Right lobe of liver (tissue), 6 donors: Measurements from ENCODE around the gene ABCC9. TPM values are rescaled to one million over a fixed set of nuclear protein-coding genes. Genes with fewer than 3 reads are reported as not detected.
A peak's percentile ranks its signal among the peaks of the same experiment; 100 is the strongest.
"Not testable (repeated sequence)": the region's sequence is repeated elsewhere in the genome, so short reads cannot be mapped to it uniquely, and the experiment has no call there.

Experiments
- ATAC-seq, 4 donors: fragments of 200-7000 bp; cut with Tn5 transposase; one replicate each; pipeline ENCODE4 v1.9.1; 2020; ENCODE audit warnings: mild to moderate bottlenecking in 4 of 4, moderate library complexity in 4 of 4
- DNase-seq, 3 donors: peaks; one replicate each; pipeline ENCODE4 v3.0.0-alpha.2; 2020
- H3K27ac ChIP-seq, 3 donors: fragments of 200-600 bp; one replicate each; pipeline ENCODE4 v1.8.0; 2022
- H3K27me3 ChIP-seq, 2 donors: fragments of 200-600 bp; one replicate each; pipeline ENCODE4 v1.8.0; 2022
- H3K36me3 ChIP-seq, 4 donors: fragments of 200-600 bp; sonication (generic) in 1 of 4; one replicate each; pipeline versions ENCODE4 v1.5.1 to v1.8.0; 2017 to 2022; ENCODE audit warnings: control low read depth in 1 of 4
- H3K4me1 ChIP-seq, 4 donors: fragments of 200-600 bp; sonication (generic) in 1 of 4; one replicate each; pipeline versions ENCODE4 v1.5.1 to v1.8.0; 2017 to 2022; ENCODE audit warnings: control low read depth in 1 of 4
- H3K4me3 ChIP-seq, 3 donors: fragments of 200-600 bp; one replicate each; pipeline ENCODE4 v1.8.0; 2022
- H3K9me3 ChIP-seq, 4 donors: fragments of 200-600 bp; sonication (generic) in 1 of 4; one replicate each; pipeline versions ENCODE4 v1.5.1 to v1.8.0; 2017 to 2022; ENCODE audit warnings: control low read depth in 1 of 4
- POLR2A ChIP-seq: fragments of 450-650 bp; IDR thresholded peaks from one replicate; pipeline ENCODE4 v1.6.1; 2017; ENCODE audit warnings: antibody characterized with exemption, mild to moderate bottlenecking
- WGBS: methylation state at CpG from one replicate; pipeline ENCODE4 v1.1.6; 2018; ENCODE audit warnings: low coverage, low lambda C conversion rate; ENCODE audit not compliant: insufficient coverage; ENCODE audit errors: missing lambda C conversion rate; 5-methylcytosine and 5-hydroxymethylcytosine counted together
- intact Hi-C, 2 donors: fragments of 100-400 bp; cut with DNase I; formaldehyde crosslinking; loops; one replicate each; pipeline versions ENCODE4 v1.11.2 to v1.14.1; 2022
- total RNA-seq, 6 experiments: library from RNA; depleted of rRNA in 2 of 6; stranded (reverse); fragments of >200 nt in 2 of 6; fragmentation: NEBNext Ultra II Directional in 3 of 6; extraction: Animal tissue kit (Norgen Biotek cat#: 25700) in 3 of 6; gene quantifications; one replicate each; pipeline versions ENCODE4 v1.1.0 to v1.2.4, GENCODE V29; 2016 to 2023
- TF ChIP-seq, protein P1 (sequence below), 4 donors: fragments of 200-600 bp in 3 of 4; fragments of 450-650 bp in 1 of 4; IDR thresholded peaks; one replicate each; pipeline versions ENCODE4 v1.5.1 to v1.8.0; 2016 to 2022; ENCODE audit warnings: antibody characterized with exemption in 4 of 4, mild to moderate bottlenecking in 2 of 4
- donor health status: DM: no; HTN: yes; CAD: no.
- donor health status: DM: no; HTN: no; CAD: no.
- donor health status: DM: no; HTN: no; CAD: no.
- donor health status: DM: no; HTN: yes; CAD: no.
- donor health status: DM: no; HTN: yes; CAD: no.

Gene ABCC9
- total RNA-seq, 6 experiments from 2014 or later = 26.5 to 71.2 (median 37.1) TPM

DNA sequence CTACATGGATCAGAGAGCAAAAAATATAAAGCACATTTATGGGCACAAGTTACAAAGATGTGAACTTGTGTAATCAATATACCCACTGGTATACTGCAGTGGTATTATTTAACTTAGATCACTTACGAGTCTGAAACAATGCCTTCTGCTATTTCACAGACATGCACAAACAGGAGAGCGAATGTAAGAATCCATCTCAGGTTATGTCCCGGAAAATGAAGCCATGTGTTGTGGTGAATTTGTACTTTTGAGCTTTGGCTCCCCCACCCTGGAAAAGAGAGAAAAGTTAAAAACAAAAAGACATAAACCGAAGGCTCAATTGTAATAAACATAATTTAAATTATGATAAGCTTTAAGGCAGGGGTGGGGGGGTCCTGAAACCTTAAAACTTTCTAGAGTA lies 7.6 kb downstream of the ABCC9 start:
- ATAC-seq = no peak

DNA sequence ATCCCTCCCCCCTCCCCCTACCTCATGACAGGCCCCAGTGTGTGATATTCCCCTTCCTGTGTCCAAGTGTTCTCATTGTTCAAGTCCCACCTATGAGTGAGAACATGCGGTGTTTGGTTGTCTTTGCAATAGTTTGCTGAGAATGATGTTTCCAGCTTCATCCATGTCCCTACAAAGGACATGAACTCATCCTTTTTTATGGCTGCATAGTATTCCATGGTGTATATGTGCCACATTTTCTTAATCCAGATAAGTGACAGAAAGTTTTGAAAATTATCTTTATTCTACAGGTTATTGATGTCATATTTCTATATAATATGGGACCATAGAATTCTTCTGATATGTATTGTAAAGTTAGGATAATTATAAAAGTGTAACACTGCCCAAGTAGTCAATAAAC lies 11.3 kb downstream of the ABCC9 start:
- H3K9me3 ChIP-seq, DNase-seq, H3K36me3 ChIP-seq, intact Hi-C loops, H3K27me3 ChIP-seq, H3K27ac ChIP-seq, ATAC-seq, H3K4me1 ChIP-seq, H3K4me3 ChIP-seq: not testable (repeated sequence)
- whole genome bisulfite sequencing = 100% methylated on average over 1 of the region's 1 CpG

More for the DNA sequence above, 7.6 kb downstream of the ABCC9 start:
- H3K4me1 ChIP-seq = no peaks in the 10 kb centered on the region
- no peak for DNase-seq
- no peaks in the 10 kb centered on the region for H3K27me3 ChIP-seq
- H3K36me3 ChIP-seq = no peaks in the 10 kb centered on the region
- H3K27ac ChIP-seq = no peak overlapping the region
- intact Hi-C loops = no loop called here
- TF ChIP-seq, protein P1, sequence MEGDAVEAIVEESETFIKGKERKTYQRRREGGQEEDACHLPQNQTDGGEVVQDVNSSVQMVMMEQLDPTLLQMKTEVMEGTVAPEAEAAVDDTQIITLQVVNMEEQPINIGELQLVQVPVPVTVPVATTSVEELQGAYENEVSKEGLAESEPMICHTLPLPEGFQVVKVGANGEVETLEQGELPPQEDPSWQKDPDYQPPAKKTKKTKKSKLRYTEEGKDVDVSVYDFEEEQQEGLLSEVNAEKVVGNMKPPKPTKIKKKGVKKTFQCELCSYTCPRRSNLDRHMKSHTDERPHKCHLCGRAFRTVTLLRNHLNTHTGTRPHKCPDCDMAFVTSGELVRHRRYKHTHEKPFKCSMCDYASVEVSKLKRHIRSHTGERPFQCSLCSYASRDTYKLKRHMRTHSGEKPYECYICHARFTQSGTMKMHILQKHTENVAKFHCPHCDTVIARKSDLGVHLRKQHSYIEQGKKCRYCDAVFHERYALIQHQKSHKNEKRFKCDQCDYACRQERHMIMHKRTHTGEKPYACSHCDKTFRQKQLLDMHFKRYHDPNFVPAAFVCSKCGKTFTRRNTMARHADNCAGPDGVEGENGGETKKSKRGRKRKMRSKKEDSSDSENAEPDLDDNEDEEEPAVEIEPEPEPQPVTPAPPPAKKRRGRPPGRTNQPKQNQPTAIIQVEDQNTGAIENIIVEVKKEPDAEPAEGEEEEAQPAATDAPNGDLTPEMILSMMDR (IDR thresholded peaks at IDR 0.05) = no peak
- TF ChIP-seq POLR2A = no peak
- H3K4me3 ChIP-seq = no peak overlapping the region
- WGBS = 65% methylated on average over 4 of the region's 4 CpGs
- no peaks in the 10 kb centered on the region for H3K9me3 ChIP-seq

DNA sequence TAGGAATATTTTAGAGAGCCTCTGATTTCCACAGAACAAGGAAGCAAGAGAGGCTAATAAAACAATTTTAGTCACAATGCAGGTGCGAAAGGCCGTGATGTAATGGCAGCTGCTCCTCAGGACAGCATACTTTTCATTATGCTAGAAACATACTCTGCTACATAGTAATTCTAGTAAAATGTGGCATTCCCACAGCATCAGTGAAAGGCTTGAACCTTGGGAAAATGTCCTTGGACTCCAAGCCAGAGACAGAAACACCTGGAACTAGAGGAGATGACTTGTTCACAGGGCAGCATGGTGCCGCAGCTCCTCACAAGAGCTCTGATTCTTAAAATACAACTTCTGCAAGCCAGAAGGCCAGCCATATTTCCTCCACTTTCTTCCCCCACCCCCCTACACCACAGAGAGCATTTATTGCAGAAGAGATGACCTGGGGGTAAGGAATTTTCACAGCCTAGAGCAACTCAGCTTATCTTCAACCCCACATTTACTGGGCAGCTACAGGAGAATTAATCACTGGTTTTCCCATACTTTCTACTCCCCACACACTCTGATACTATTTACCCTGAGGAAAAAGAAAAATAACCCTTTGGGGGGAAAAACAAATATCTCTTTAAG lies 15.8 kb downstream of the ABCC9 start:
- no peaks in the 10 kb centered on the region for H3K9me3 ChIP-seq
- no peak for DNase-seq
- intact Hi-C loops = no loop called here
- no peak for TF ChIP-seq POLR2A
- TF ChIP-seq, protein P1 (IDR thresholded peaks at IDR 0.05) = no peak
- no peaks in the 10 kb centered on the region for H3K36me3 ChIP-seq
- H3K27ac ChIP-seq = no peak overlapping the region
- no peaks in the 10 kb centered on the region for H3K27me3 ChIP-seq
- peaks cover 0 to 10% (median 0%) of the 10 kb centered on the region in 4 donors for H3K4me1 ChIP-seq
- ATAC-seq = no peak
- 93% methylated on average over 3 of the region's 3 CpGs for WGBS
- no peak overlapping the region for H3K4me3 ChIP-seq

DNA sequence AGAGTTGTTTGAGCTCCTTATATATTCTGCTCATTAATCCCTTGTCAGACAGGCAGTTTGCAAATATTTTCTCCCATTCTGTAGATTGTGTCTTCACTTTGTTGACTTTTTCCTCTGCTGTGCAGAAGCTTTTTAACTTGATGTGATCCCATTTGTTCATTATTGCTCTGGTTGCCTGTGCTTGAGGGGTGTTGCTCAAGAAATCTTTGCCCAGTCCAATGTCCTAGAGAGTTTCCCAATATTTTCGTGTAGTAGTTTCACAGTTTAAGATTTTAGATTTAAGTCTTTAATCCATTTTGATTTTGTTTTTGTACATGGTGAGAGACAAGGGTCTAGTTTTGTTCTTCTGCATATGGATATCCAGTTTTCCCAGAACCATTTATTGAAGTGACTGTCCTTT lies 19.8 kb downstream of the ABCC9 start:
- DNase-seq (no peak), ATAC-seq (peak in 2 of 4 donors; percentile 53 to 68)
- TF ChIP-seq POLR2A = no peak
- TF ChIP-seq, protein P1 (IDR thresholded peaks at IDR 0.05) = no peak
- Histone ChIP-seq H3K4me1 (peaks cover 0 to 16% (median 0%) of the 10 kb centered on the region in 4 donors), H3K36me3 (no peaks in the 10 kb centered on the region), H3K9me3 (no peaks in the 10 kb centered on the region), H3K27ac (no peak overlapping the region), H3K4me3 (no peak overlapping the region), H3K27me3 (no peaks in the 10 kb centered on the region)
- 27% methylated on average over 1 of the region's 1 CpG for WGBS
- intact Hi-C loops = no loop called here

DNA sequence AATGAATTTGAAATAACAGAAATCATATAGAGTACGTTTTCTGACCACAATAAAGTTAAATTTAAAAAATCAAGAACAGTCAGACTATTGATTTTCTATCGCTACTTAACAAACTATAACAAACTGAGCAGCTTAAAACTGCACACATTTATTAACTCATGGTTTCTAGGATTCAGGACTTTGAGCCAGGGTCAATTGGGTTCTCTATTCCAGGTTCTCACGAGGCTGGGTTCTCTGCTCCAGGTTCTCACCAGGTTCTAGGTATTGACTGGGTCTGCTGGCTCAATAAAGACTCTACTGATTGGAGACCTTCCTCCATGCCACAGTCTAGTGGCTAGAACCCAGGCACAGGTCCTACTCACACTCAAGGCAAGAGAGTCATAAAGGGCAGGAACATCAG lies 22.8 kb downstream of the ABCC9 start:
- Histone ChIP-seq H3K4me1 (peaks cover 0 to 16% (median 0%) of the 10 kb centered on the region in 4 donors), H3K27ac (no peak overlapping the region), H3K9me3 (no peaks in the 10 kb centered on the region), H3K36me3 (no peaks in the 10 kb centered on the region), H3K4me3 (no peak overlapping the region), H3K27me3 (no peaks in the 10 kb centered on the region)
- TF ChIP-seq, protein P1 (IDR thresholded peaks at IDR 0.05) = no peak
- no peak for TF ChIP-seq POLR2A
- 17% methylated on average over 3 of the region's 3 CpGs for WGBS
- intact Hi-C loops = no loop called here
- ATAC-seq (peak; percentile 27 to 69 (median 44)), DNase-seq (no peak)
